ENCODE data around the gene SDC1. TPM values are rescaled to one million over a fixed set of nuclear protein-coding genes. Genes with fewer than 3 reads are reported as not detected.

The SDC1 gene
- total and polyA plus RNA-seq, 9 donors = 6.3 to 37.9 (median 13.9) TPM

GRCh38 chr2:20207051-20207450 lies 17.9 kb downstream of the SDC1 start:
- no peak for DNase-seq
- Histone ChIP-seq H3K36me3 (ENCODE audit: control insufficient read depth, insufficient read depth, low read length) (no peaks in the 10 kb centered on the region), H3K27me3 (ENCODE audit: control insufficient read depth, insufficient read depth, low read length) (no peaks in the 10 kb centered on the region), H3K4me3 (ENCODE audit: low read length) (no peak overlapping the region), H3K9me3 (replicated peaks; ENCODE audit: control insufficient read depth, low read depth, low read length) (no peaks in the 10 kb centered on the region), H3K4me1 (ENCODE audit: control insufficient read depth, insufficient read depth, low read length) (no peaks in the 10 kb centered on the region), H3K27ac (ENCODE audit: low read length) (no peak overlapping the region)
- WGBS (ENCODE audit: insufficient coverage) = 66% methylated on average over 5 of the region's 5 CpGs

DNA sequence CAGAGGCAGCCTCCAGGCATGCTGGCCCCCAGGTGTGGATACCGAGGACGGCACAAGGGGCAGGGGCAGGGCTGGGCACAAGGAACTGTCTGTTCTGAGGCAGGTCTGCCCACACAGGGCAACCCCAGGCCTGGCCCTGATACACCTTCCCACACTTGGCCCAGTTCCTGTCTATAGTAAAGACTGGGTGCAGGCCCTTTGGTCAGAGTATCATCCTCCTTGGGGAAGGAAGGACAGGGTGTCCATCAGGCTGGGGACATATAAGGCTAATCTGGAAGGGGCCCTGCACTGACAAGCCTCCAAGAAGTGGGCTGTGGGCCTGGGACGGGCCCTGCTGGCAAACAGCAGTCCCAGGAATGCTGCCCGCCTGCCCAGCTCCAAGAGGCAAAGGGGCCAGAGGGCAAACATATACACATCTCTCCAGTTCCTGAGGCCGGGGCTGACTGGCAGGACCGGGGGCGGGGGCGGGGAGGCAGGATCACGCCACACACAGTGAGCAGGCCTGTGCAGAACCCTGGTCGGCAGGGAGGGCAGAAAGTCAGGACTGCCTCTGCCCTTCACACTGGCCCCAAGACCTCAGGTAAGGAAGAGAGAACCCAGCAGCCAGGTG lies 18.9 kb downstream of the SDC1 start:
- DNase-seq = no peak
- 93% methylated on average over 3 of the region's 10 CpGs for WGBS (ENCODE audit: insufficient coverage)
- Histone ChIP-seq H3K4me1 (ENCODE audit: control insufficient read depth, insufficient read depth, low read length) (no peaks in the 10 kb centered on the region), H3K4me3 (ENCODE audit: low read length) (no peak overlapping the region), H3K27ac (ENCODE audit: low read length) (no peak overlapping the region), H3K9me3 (replicated peaks; ENCODE audit: control insufficient read depth, low read depth, low read length) (no peaks in the 10 kb centered on the region), H3K36me3 (ENCODE audit: control insufficient read depth, insufficient read depth, low read length) (peaks cover 5% of the 10 kb centered on the region), H3K27me3 (ENCODE audit: control insufficient read depth, insufficient read depth, low read length) (no peaks in the 10 kb centered on the region)

GRCh38 chr2:20205069-20205468 lies 19.9 kb downstream of the SDC1 start:
- Histone ChIP-seq H3K4me1 (ENCODE audit: control insufficient read depth, insufficient read depth, low read length) (no peaks in the 10 kb centered on the region), H3K9me3 (replicated peaks; ENCODE audit: control insufficient read depth, low read depth, low read length) (no peaks in the 10 kb centered on the region), H3K27ac (ENCODE audit: low read length) (no peak overlapping the region), H3K27me3 (ENCODE audit: control insufficient read depth, insufficient read depth, low read length) (no peaks in the 10 kb centered on the region), H3K36me3 (ENCODE audit: control insufficient read depth, insufficient read depth, low read length) (peaks cover 5% of the 10 kb centered on the region), H3K4me3 (ENCODE audit: low read length) (no peak overlapping the region)
- WGBS (ENCODE audit: insufficient coverage) = 66% methylated on average over 5 of the region's 7 CpGs
- DNase-seq = no peak

- no peak overlapping the region for H3K4me3 ChIP-seq (ENCODE audit: low read length)
- no peaks in the 10 kb centered on the region for H3K4me1 ChIP-seq (ENCODE audit: control insufficient read depth, insufficient read depth, low read length)
- no peaks in the 10 kb centered on the region for H3K27me3 ChIP-seq (ENCODE audit: control insufficient read depth, insufficient read depth, low read length)
- no peak overlapping the region for H3K27ac ChIP-seq (ENCODE audit: low read length)
- WGBS (ENCODE audit: insufficient coverage) = 55% methylated on average over 5 of the region's 17 CpGs
- H3K9me3 ChIP-seq (replicated peaks; ENCODE audit: control insufficient read depth, low read depth, low read length) = no peaks in the 10 kb centered on the region
- no peak for DNase-seq
- H3K36me3 ChIP-seq (ENCODE audit: control insufficient read depth, insufficient read depth, low read length) = peaks cover 5% of the 10 kb centered on the region
Observed at GRCh38 chr2:20203521-20204225, 21.3 kb downstream of the SDC1 start.

GRCh38 chr2:20203072-20203471 lies 21.9 kb downstream of the SDC1 start:
- 90% methylated on average over 8 of the region's 10 CpGs for WGBS (ENCODE audit: insufficient coverage)
- Histone ChIP-seq H3K27ac (ENCODE audit: low read length) (no peak overlapping the region), H3K4me1 (ENCODE audit: control insufficient read depth, insufficient read depth, low read length) (no peaks in the 10 kb centered on the region), H3K36me3 (ENCODE audit: control insufficient read depth, insufficient read depth, low read length) (peaks cover 5% of the 10 kb centered on the region), H3K27me3 (ENCODE audit: control insufficient read depth, insufficient read depth, low read length) (no peaks in the 10 kb centered on the region), H3K4me3 (ENCODE audit: low read length) (no peak overlapping the region), H3K9me3 (replicated peaks; ENCODE audit: control insufficient read depth, low read depth, low read length) (no peaks in the 10 kb centered on the region)
- no peak for DNase-seq

GRCh38 chr2:20201671-20202070 lies 23.3 kb downstream of the SDC1 start:
- no peak overlapping the region for H3K27ac ChIP-seq (ENCODE audit: low read length)
- WGBS (ENCODE audit: insufficient coverage) = 72% methylated on average over 15 of the region's 17 CpGs
- no peak for DNase-seq
- no peak overlapping the region for H3K4me3 ChIP-seq (ENCODE audit: low read length)
- H3K27me3 ChIP-seq (ENCODE audit: control insufficient read depth, insufficient read depth, low read length) = no peaks in the 10 kb centered on the region
- H3K36me3 ChIP-seq (ENCODE audit: control insufficient read depth, insufficient read depth, low read length) = peaks cover 5% of the 10 kb centered on the region
- peaks cover 3% of the 10 kb centered on the region for H3K4me1 ChIP-seq (ENCODE audit: control insufficient read depth, insufficient read depth, low read length)
- H3K9me3 ChIP-seq (replicated peaks; ENCODE audit: control insufficient read depth, low read depth, low read length) = no peaks in the 10 kb centered on the region

DNA sequence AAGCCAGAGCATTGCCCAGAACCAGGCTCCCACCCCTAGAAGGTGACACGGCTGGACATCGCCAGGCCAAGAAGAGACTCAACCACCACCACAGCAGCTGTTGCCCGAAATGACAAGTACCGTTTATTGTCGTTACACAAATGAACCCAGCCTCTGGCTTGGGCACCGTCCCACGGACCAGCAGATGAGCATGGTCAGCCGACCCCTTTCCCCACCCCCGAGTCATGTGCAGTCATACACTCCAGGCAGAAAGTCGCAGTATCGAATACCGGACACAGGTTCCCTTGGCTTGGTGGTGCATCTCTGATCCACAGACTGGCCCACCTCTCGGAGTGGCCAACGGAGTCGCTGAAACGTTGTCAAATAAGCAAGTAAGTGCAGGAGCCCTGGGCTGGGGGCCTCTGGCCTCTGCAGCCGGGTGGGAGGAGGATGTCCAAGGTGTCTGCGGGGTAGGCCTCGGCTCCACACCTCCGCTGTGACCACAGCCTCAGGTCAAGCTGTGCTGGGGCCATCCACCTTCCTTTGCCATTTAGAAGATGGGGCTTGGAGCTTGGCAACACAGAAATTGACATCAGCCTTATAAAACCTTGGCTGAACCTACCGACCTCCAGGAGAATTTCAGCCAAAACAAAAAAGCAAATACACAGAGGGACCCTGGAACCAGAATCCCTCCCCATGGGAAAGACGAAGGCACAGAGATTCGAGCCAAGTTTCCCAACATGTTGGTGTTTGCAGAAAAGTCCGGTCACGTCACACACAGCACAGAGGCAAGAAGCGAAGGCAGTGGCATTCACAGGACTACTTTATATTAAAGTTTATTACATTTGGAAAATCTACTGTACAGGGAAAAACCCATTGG lies 24.0 kb downstream of the SDC1 start:
- Histone ChIP-seq H3K27ac (ENCODE audit: low read length) (no peak overlapping the region), H3K4me1 (ENCODE audit: control insufficient read depth, insufficient read depth, low read length) (peaks cover 8% of the 10 kb centered on the region), H3K36me3 (ENCODE audit: control insufficient read depth, insufficient read depth, low read length) (peaks cover 5% of the 10 kb centered on the region), H3K4me3 (ENCODE audit: low read length) (no peak overlapping the region), H3K9me3 (replicated peaks; ENCODE audit: control insufficient read depth, low read depth, low read length) (no peaks in the 10 kb centered on the region), H3K27me3 (ENCODE audit: control insufficient read depth, insufficient read depth, low read length) (no peaks in the 10 kb centered on the region)
- no peak for DNase-seq
- 91% methylated on average over 19 of the region's 26 CpGs for WGBS (ENCODE audit: insufficient coverage)

- no peak for DNase-seq
- WGBS (ENCODE audit: insufficient coverage) = 72% methylated on average over 5 of the region's 6 CpGs
- no peaks in the 10 kb centered on the region for H3K27me3 ChIP-seq (ENCODE audit: control insufficient read depth, insufficient read depth, low read length)
- peaks cover 5% of the 10 kb centered on the region for H3K36me3 ChIP-seq (ENCODE audit: control insufficient read depth, insufficient read depth, low read length)
- H3K4me3 ChIP-seq (ENCODE audit: low read length) = no peak overlapping the region
- H3K27ac ChIP-seq (ENCODE audit: low read length) = no peak overlapping the region
- peaks cover 8% of the 10 kb centered on the region for H3K4me1 ChIP-seq (ENCODE audit: control insufficient read depth, insufficient read depth, low read length)
- no peaks in the 10 kb centered on the region for H3K9me3 ChIP-seq (replicated peaks; ENCODE audit: control insufficient read depth, low read depth, low read length)
Observed at GRCh38 chr2:20199633-20200270, 25.2 kb downstream of the SDC1 start.

- DNase-seq = no peak
- Histone ChIP-seq H3K27me3 (ENCODE audit: control insufficient read depth, insufficient read depth, low read length) (no peaks in the 10 kb centered on the region), H3K4me1 (ENCODE audit: control insufficient read depth, insufficient read depth, low read length) (peaks cover 8% of the 10 kb centered on the region), H3K9me3 (replicated peaks; ENCODE audit: control insufficient read depth, low read depth, low read length) (no peaks in the 10 kb centered on the region), H3K27ac (ENCODE audit: low read length) (no peak overlapping the region), H3K36me3 (ENCODE audit: control insufficient read depth, insufficient read depth, low read length) (peaks cover 5% of the 10 kb centered on the region), H3K4me3 (ENCODE audit: low read length) (no peak overlapping the region)
- 39% methylated on average over 7 of the region's 14 CpGs for WGBS (ENCODE audit: insufficient coverage)
Observed at GRCh38 chr2:20198796-20199632, 25.9 kb downstream of the SDC1 start.

Data from muscle of leg (tissue), 11 donors.